Transverse colon (tissue), 4 donors: ENCODE results near the gene MCUB. TPM values are rescaled to one million over a fixed set of nuclear protein-coding genes. Genes with fewer than 3 reads are reported as not detected.

Source experiments
- DNase-seq: peaks from one replicate; pipeline ENCODE4 v3.0.0-alpha.2; 2019
- H3K27ac ChIP-seq, 4 donors: fragments of 200-600 bp; sonication (generic); 2 replicates each; pipeline ENCODE4 v1.5.1; 2016 to 2018; ENCODE audit warnings: inconsistent platforms in 4 of 4
- H3K27me3 ChIP-seq: fragments of 200-600 bp; sonication (generic); 2 replicates; pipeline ENCODE4 v1.5.1; 2017; ENCODE audit warnings: inconsistent platforms
- H3K36me3 ChIP-seq, 4 donors: fragments of 200-600 bp; sonication (generic); 2 replicates each; pipeline ENCODE4 v1.5.1; 2017 to 2019; ENCODE audit warnings: inconsistent platforms in 4 of 4
- H3K4me1 ChIP-seq, 4 donors: fragments of 200-600 bp; sonication (generic); 2 replicates each; pipeline ENCODE4 v1.5.1; 2017 to 2020; ENCODE audit warnings: inconsistent platforms in 4 of 4
- H3K4me3 ChIP-seq, 4 donors: fragments of 200-600 bp; sonication (generic); 1 replicate in 1 of 4; 2 replicates in 3 of 4; pipeline versions ENCODE4 v1.5.1 to v1.6.1; 2017 to 2019; ENCODE audit warnings: inconsistent platforms in 4 of 4
- H3K9me3 ChIP-seq, 2 donors: fragments of 200-600 bp; sonication (generic); 2 replicates each; pipeline ENCODE4 v1.5.1; 2017 to 2019; ENCODE audit warnings: inconsistent platforms in 2 of 2
- CTCF ChIP-seq, 5 experiments: fragments of 200-600 bp in 3 of 5; fragments of 450-650 bp in 2 of 5; sonication (generic) in 3 of 5; IDR thresholded peaks; 1 replicate in 2 of 5; 2 replicates in 3 of 5; pipeline ENCODE4 v1.5.1; 2016 to 2017; ENCODE audit warnings: antibody characterized with exemption in 5 of 5, inconsistent platforms in 3 of 5, mild to moderate bottlenecking in 2 of 5, moderate library complexity in 1 of 5
- EP300 ChIP-seq: sonication (generic); formaldehyde crosslinking; IDR thresholded peaks from one replicate; pipeline ENCODE4 v1.6.1; 2017; ENCODE audit warnings: antibody characterized with exemption, low read depth
- POLR2A ChIP-seq: fragments of 450-650 bp; IDR thresholded peaks from one replicate; pipeline ENCODE4 v1.6.1; 2016; ENCODE audit warnings: antibody characterized with exemption, mild to moderate bottlenecking, moderate library complexity
- POLR2AphosphoS5 ChIP-seq, 3 donors: sonication (generic); formaldehyde crosslinking; IDR thresholded peaks; one replicate each; pipeline ENCODE4 v1.6.1; 2016; ENCODE audit warnings: antibody characterized with exemption in 3 of 3
- whole genome bisulfite sequencing, 2 donors: methylation state at CpG; one replicate each; pipeline ENCODE4 v1.1.5; 2018; ENCODE audit warnings: low coverage in 1 of 2; 5-methylcytosine and 5-hydroxymethylcytosine counted together
- in situ Hi-C, 4 donors: fragments of 200-750 bp; cut with MboI; loops; one replicate each; pipeline versions ENCODE4 v1.15.0 to v1.15.1; 2017; ENCODE audit warnings: low sequenced_read_pairs in 3 of 4, low pct_ligation_motif_present in 1 of 4, low pct_unique_long_range_greater_than_20kb in 1 of 4
- intact Hi-C: fragments of 100-400 bp; cut with DNase I; formaldehyde crosslinking; loops from one replicate; pipeline ENCODE4 v1.15.1; 2023; ENCODE audit warnings: low total_unique reads
- total RNA-seq, 4 donors: library from RNA; depleted of rRNA; stranded (reverse); fragments of >200 nt; gene quantifications; one replicate each; pipeline ENCODE4 v1.1.0, GENCODE V29; 2016

The MCUB gene
- total RNA-seq, 4 donors from 2014 or later, result 4.6 to 15.7 (median 8.8) TPM

GRCh38 chr4:109702950-109703663, 143.1 kb downstream of the MCUB start, which contains the start of gene CASP6:
Gene CASP6, minus strand, starts transcription at chr4:109703445. Its CDS starts 50 bp downstream, at chr4:109703395.
- WGBS, 2 donors, result 1% methylated on average over 46 of the region's 72 CpGs; no CpG with 5 or more reads in 1 of the 2 donors
- TF ChIP-seq CTCF (IDR thresholded peaks at IDR 0.05) (peak; percentile 69 to 88 (median 81)), POLR2A (peak; percentile 87), POLR2AphosphoS5 (IDR thresholded peaks at IDR 0.05) (peak; percentile 82 to 91 (median 90)), EP300 (no peak)
- in situ Hi-C loops, result loop anchor here in 3 of 4 donors (25.0 kb wide), 2 partner anchors 109 to 266 kb away; partner anchors contain the start of genes SEC24B (in 3 of the 3), CFI (in 2 of the 3) and GAR1 (in 2 of the 3)
- peak; percentile 93 for DNase-seq
- H3K4me3 ChIP-seq, result peak within 1 kb of the TSS; percentile 57 to 83 (median 71)
- peak within 1 kb of the TSS; percentile 91 to 95 (median 93) for H3K27ac ChIP-seq
- H3K27me3 ChIP-seq, result no peaks in the 10 kb centered on the region
- intact Hi-C loops, result loop anchor here (10.0 kb wide), 1 partner anchor 112 kb away; the partner anchor contains the start of gene GAR1
- no peaks in the 10 kb centered on the region for H3K36me3 ChIP-seq
- H3K4me1 ChIP-seq, result peaks cover 6 to 52% (median 28%) of the 10 kb centered on the region in 4 donors
- H3K9me3 ChIP-seq, result no peaks in the 10 kb centered on the region

- Histone ChIP-seq H3K27ac (peak overlapping the region; percentile 91 to 95 (median 93)), H3K36me3 (no peaks in the 10 kb centered on the region), H3K4me1 (peaks cover 6 to 52% (median 27%) of the 10 kb centered on the region in 4 donors), H3K9me3 (no peaks in the 10 kb centered on the region), H3K4me3 (peak overlapping the region; percentile 57 to 83 (median 71)), H3K27me3 (no peaks in the 10 kb centered on the region)
- WGBS, 2 donors, result 16 to 23% methylated on average over 5 to 11 of the region's 11 CpGs
- TF ChIP-seq POLR2AphosphoS5 (IDR thresholded peaks at IDR 0.05) (no peak), CTCF (IDR thresholded peaks at IDR 0.05) (no peak), EP300 (no peak), POLR2A (no peak)
- intact Hi-C loops (loop anchor here (10.0 kb wide), 1 partner anchor 111 kb away; the partner anchor contains the start of gene GAR1), in situ Hi-C loops (loop anchor here in 3 of 4 donors (25.0 kb wide), 2 partner anchors 108 to 267 kb away; partner anchors contain the start of genes SEC24B (in 3 of the 3), CFI (in 2 of the 3) and GAR1 (in 2 of the 3))
- DNase-seq, result no peak
These were observed 143.8 kb downstream of the MCUB start for GRCh38 chr4:109703664-109704361.

GRCh38 chr4:109708435-109708834, 148.4 kb downstream of the MCUB start:
- peaks cover 0 to 5% (median 0%) of the 10 kb centered on the region in 4 donors for H3K36me3 ChIP-seq

More at GRCh38 chr4:109708435-109708834, 148.4 kb downstream of the MCUB start:
- no peak for DNase-seq
- Histone ChIP-seq H3K4me1 (peaks cover 0 to 19% (median 8%) of the 10 kb centered on the region in 4 donors), H3K4me3 (no peak overlapping the region), H3K9me3 (no peaks in the 10 kb centered on the region), H3K27me3 (no peaks in the 10 kb centered on the region), H3K27ac (no peak overlapping the region)
- in situ Hi-C loops (loop anchor here in 3 of 4 donors (25.0 kb wide), 2 partner anchors 104 to 271 kb away; partner anchors contain the start of genes SEC24B (in 3 of the 3), CFI (in 2 of the 3) and GAR1 (in 2 of the 3)), intact Hi-C loops (loop anchor here (10.0 kb wide), 1 partner anchor 106 kb away; the partner anchor contains the start of gene GAR1)
- no peak for TF ChIP-seq EP300
- no peak for TF ChIP-seq POLR2A
- TF ChIP-seq CTCF (IDR thresholded peaks at IDR 0.05), result no peak
- no peak for TF ChIP-seq POLR2AphosphoS5 (IDR thresholded peaks at IDR 0.05)
- WGBS, 2 donors, result 60 to 80% methylated on average over 1 to 2 of the region's 2 CpGs
